PC-9 (cell line): ENCODE results near the gene IL11. TPM values are rescaled to one million over a fixed set of nuclear protein-coding genes. Genes with fewer than 3 reads are reported as not detected.

Experiments
- Bru-seq: library from RNA; stranded (reverse); fragments of 400-500 nt; gene quantifications from one replicate; lab custom pipeline; 2021; lab: Mats Ljungman, UMichigan
- BruChase-seq, 2 experiments: library from RNA; stranded (reverse); fragments of 400-500 nt; gene quantifications; one replicate each; lab custom pipeline; 2021; lab: Mats Ljungman, UMichigan
- BruUV-seq: library from RNA; stranded (reverse); fragments of 400-500 nt; replicated peaks from 2 replicates; lab custom pipeline; 2021; lab: Mats Ljungman, UMichigan
- CTCF ChIA-PET: fragments of 300-600 bp; sonication (Branson Sonifier 250); formaldehyde crosslinking; loops from one replicate; lab custom pipeline; 2022; ENCODE audit warnings: antibody characterized with exemption; lab: Charles Lee
- POLR2A ChIA-PET: fragments of 300-600 bp; sonication (Branson Sonifier 250); formaldehyde crosslinking; loops from one replicate; lab custom pipeline; 2022; ENCODE audit warnings: antibody characterized with exemption; ENCODE audit not compliant: unreplicated experiment; lab: Charles Lee
- DNase-seq, 2 experiments: peaks; one replicate each; pipeline versions ENCODE4 v3.0.0 to v3.0.0-alpha.2; 2015 to 2022; ENCODE audit warnings: mixed read lengths in 1 of 2
- H2AFZ ChIP-seq: fragments of 200-600 bp; sonication (generic); 2 replicates; pipeline ENCODE4 v1.8.1; 2017; ENCODE audit warnings: antibody characterized with exemption
- H3F3A ChIP-seq: fragments of 200-600 bp; sonication (generic); 2 replicates; pipeline ENCODE4 v1.8.1; 2017; ENCODE audit warnings: antibody characterized with exemption, mild to moderate bottlenecking, low read depth; ENCODE audit not compliant: insufficient read depth
- H3K27ac ChIP-seq: fragments of 200-600 bp; sonication (generic); 2 replicates; pipeline ENCODE4 v1.6.1; 2016; ENCODE audit warnings: mixed run types
- H3K27me3 ChIP-seq: fragments of 200-600 bp; sonication (generic); 2 replicates; pipeline ENCODE4 v1.6.1; 2016; ENCODE audit warnings: low read depth, mixed run types; ENCODE audit not compliant: insufficient read depth
- H3K36me3 ChIP-seq: fragments of 200-600 bp; sonication (generic); 2 replicates; pipeline ENCODE4 v1.6.1; 2016; ENCODE audit warnings: low read depth, mixed run types
- H3K4me1 ChIP-seq: fragments of 200-600 bp; sonication (generic); replicated peaks from 2 replicates; pipeline ENCODE4 v1.6.1; 2016; ENCODE audit warnings: mixed run types; ENCODE audit not compliant: insufficient read depth
- H3K4me2 ChIP-seq: fragments of 200-600 bp; sonication (generic); 2 replicates; pipeline ENCODE4 v1.6.1; 2017; ENCODE audit warnings: mixed run types
- H3K4me3 ChIP-seq: fragments of 200-600 bp; sonication (generic); 2 replicates; pipeline ENCODE4 v1.6.1; 2016; ENCODE audit warnings: mixed run types
- H3K79me2 ChIP-seq: fragments of 200-600 bp; sonication (generic); 2 replicates; pipeline ENCODE4 v1.6.1; 2017; ENCODE audit warnings: low read depth, mixed run types
- H3K9me2 ChIP-seq: fragments of 200-600 bp; sonication (generic); 2 replicates; pipeline ENCODE4 v1.8.1; 2017; ENCODE audit warnings: mild to moderate bottlenecking; ENCODE audit not compliant: insufficient read depth
- H3K9me3 ChIP-seq: fragments of 200-600 bp; sonication (generic); 2 replicates; pipeline ENCODE4 v1.8.1; 2016; ENCODE audit warnings: low read depth; ENCODE audit not compliant: insufficient read depth
- H4K20me1 ChIP-seq: fragments of 200-600 bp; sonication (generic); 2 replicates; pipeline ENCODE4 v1.8.1; 2017; ENCODE audit not compliant: insufficient read depth
- CTCF ChIP-seq: fragments of 200-600 bp; sonication (generic); conservative IDR thresholded peaks from 2 replicates; pipeline ENCODE4 v1.6.1; 2017; ENCODE audit warnings: mixed run types, antibody characterized with exemption, mild to moderate bottlenecking, moderate library complexity
- EZH2 ChIP-seq: fragments of 200-600 bp; sonication (generic); IDR thresholded peaks from 2 replicates; pipeline ENCODE4 v1.8.0; 2017; ENCODE audit warnings: antibody characterized with exemption, low read depth
- intact Hi-C: fragments of 100-400 bp; cut with micrococcal nuclease; formaldehyde crosslinking; loops from one replicate; pipeline ENCODE4 v1.10.0; 2022; ENCODE audit not compliant: unreplicated experiment
- long read RNA-seq: library from polyadenylated mRNA; stranded (forward); transcript quantifications from one replicate; pipeline ENCODE4 v2.0.0, GENCODE V29; 2022
- total RNA-seq: library from RNA; stranded (reverse); gene quantifications from 2 replicates; pipeline ENCODE4 v1.2.3, GENCODE V29; 2021

IL11 gene
- total RNA-seq (4.1 and 6.6 TPM in 2 replicates), Bru-seq, nascent RNA (percentile 51 among the genes with signal in this experiment), BruChase-seq, experiment 1, labeled RNA remaining after a 2-hour chase (percentile 56 among the genes with signal in this experiment), BruChase-seq, experiment 2, labeled RNA remaining after a 6-hour chase (percentile 94 among the genes with signal in this experiment)
- long read RNA-seq, partial matches to known transcripts: 0 of 4 reads
- long read RNA-seq, other reads (novel, unspliced or antisense): 4 of 4 reads

GRCh38 chr19:55370305-55370988 lies at the start of gene IL11:
TSS of gene IL11 (minus strand) at chr19:55370463. CDS start at chr19:55370310, 153 bp downstream.
- Histone ChIP-seq H3K27ac (no peak within 1 kb of the TSS), H3K9me2 (no peaks in the 10 kb centered on the region), H3F3A (peaks cover 35% of the 10 kb centered on the region; the same call in 1 of the 2 replicates), H3K36me3 (no peaks in the 10 kb centered on the region), H2AFZ (peak within 1 kb of the TSS; percentile 75), H3K4me3 (peak within 1 kb of the TSS; percentile 62), H3K9me3 (no peaks in the 10 kb centered on the region), H3K4me2 (peak within 1 kb of the TSS; percentile 96), H3K4me1 (peaks cover 42% of the 10 kb centered on the region), H3K79me2 (no peaks in the 10 kb centered on the region), H4K20me1 (no peaks in the 10 kb centered on the region), H3K27me3 (peaks cover 5% of the 10 kb centered on the region; the same call in 1 of the 2 replicates)
- intact Hi-C loops: no loop called here
- TF ChIP-seq EZH2 (no peak), CTCF (no peak)
- DNase-seq: peak in 1 of 2 experiments; percentile 33
- BruUV-seq: no TSS peak
- ChIA-PET CTCF (no interaction called here), POLR2A (no interaction called here)

- POLR2A ChIA-PET: no interaction called here
- Histone ChIP-seq H4K20me1 (no peaks in the 10 kb centered on the region; the same call in 1 of the 2 replicates), H3F3A (peaks cover 8% of the 10 kb centered on the region; the same call in 1 of the 2 replicates), H3K9me2 (no peaks in the 10 kb centered on the region), H3K79me2 (no peaks in the 10 kb centered on the region), H3K4me2 (no peak overlapping the region), H3K36me3 (no peaks in the 10 kb centered on the region), H3K27ac (no peak overlapping the region), H3K4me3 (no peak overlapping the region), H2AFZ (no peak overlapping the region), H3K27me3 (peaks cover 45% of the 10 kb centered on the region), H3K4me1 (no peaks in the 10 kb centered on the region), H3K9me3 (no peaks in the 10 kb centered on the region)
- TF ChIP-seq EZH2: no peak
- TF ChIP-seq CTCF: no peak
- intact Hi-C loops: loop anchor here (5.0 kb wide), 2 partner anchors 83 to 537 kb away; no protein-coding TSS in a partner anchor
- CTCF ChIA-PET: interaction anchor here (0.6 to 1.8 kb wide), 2 partner anchors 84 to 834 kb away, joined by 3 to 6 read pairs; no protein-coding TSS in a partner anchor
- peak in 1 of 2 experiments; percentile 32 for DNase-seq
- BruUV-seq: no TSS peak
Observed at GRCh38 chr19:55419624-55420236, 49.5 kb upstream of the IL11 start.

- H3K79me2 ChIP-seq: no peaks in the 10 kb centered on the region
- H3K27me3 ChIP-seq: peaks cover 39% of the 10 kb centered on the region
- H3K27ac ChIP-seq: no peak overlapping the region
- H3K4me1 ChIP-seq: no peaks in the 10 kb centered on the region
- no peaks in the 10 kb centered on the region for H3K36me3 ChIP-seq
- H3K9me3 ChIP-seq: no peaks in the 10 kb centered on the region
- H4K20me1 ChIP-seq: no peaks in the 10 kb centered on the region; the same call in 1 of the 2 replicates
- no peak overlapping the region for H3K4me3 ChIP-seq
- peaks cover 8% of the 10 kb centered on the region; the same call in 1 of the 2 replicates for H3F3A ChIP-seq
- TF ChIP-seq CTCF (no peak), EZH2 (no peak)
- BruUV-seq: no TSS peak
- DNase-seq: no peak
- ChIA-PET CTCF (interaction anchor here (1.8 kb wide), 1 partner anchor 85 kb away, joined by 6 read pairs; no protein-coding TSS in a partner anchor), POLR2A (no interaction called here)
- H2AFZ ChIP-seq: no peak overlapping the region
- intact Hi-C loops: loop anchor here (5.0 kb wide), 2 partner anchors 83 to 537 kb away; no protein-coding TSS in a partner anchor
- H3K4me2 ChIP-seq: no peak overlapping the region
- no peaks in the 10 kb centered on the region for H3K9me2 ChIP-seq
Observed at GRCh38 chr19:55419103-55419502, 48.8 kb upstream of the IL11 start.
